Measurements from ENCODE around the gene TRAM2. TPM values are rescaled to one million over a fixed set of nuclear protein-coding genes. Genes with fewer than 3 reads are reported as not detected.

The TRAM2 gene
- total and polyA plus RNA-seq, 2 of the 13 experiments (the other 11 are each of a cell fraction or from before 2014, with no cell fraction given) = 49.1 to 72.5 TPM

GRCh38 chr6:52543729-52544601 is 32.9 kb downstream of the TRAM2 start (continued):
- peak; percentile 73 for TF ChIP-seq HOXA3 (CRISPR knock-in tag; IDR thresholded peaks at IDR 0.05)
- peak; percentile 36; the same call in 1 of the 2 replicates for TF ChIP-seq ZBTB25 (CRISPR knock-in tag; IDR thresholded peaks at IDR 0.05)
- 0 out of 2 replicates have a peak, but pooled peaks have one; percentile 23 for TF ChIP-seq ZNF33B (CRISPR knock-in tag; IDR thresholded peaks at IDR 0.05)
- TF ChIP-seq CERS6 (CRISPR knock-in tag; IDR thresholded peaks at IDR 0.05) = no peak
- TF ChIP-seq MATR3 (CRISPR knock-in tag; IDR thresholded peaks at IDR 0.05) = no peak
- peak; percentile 65; the same call in 1 of the 2 replicates for TF ChIP-seq FOSL1 (CRISPR knock-in tag; IDR thresholded peaks at IDR 0.05; ENCODE audit: borderline replicate concordance)
- peak; percentile 12; the same call in 1 of the 2 replicates for TF ChIP-seq ZMYM3 (CRISPR knock-in tag; IDR thresholded peaks at IDR 0.05)
- TF ChIP-seq ZBTB3 (CRISPR knock-in tag; IDR thresholded peaks at IDR 0.05; ENCODE audit: borderline replicate concordance, low read depth) = peak; percentile 41; the same call in 1 of the 2 replicates
- peak; percentile 74; the same call in 1 of the 2 replicates for TF ChIP-seq NKX3-1 (CRISPR knock-in tag; IDR thresholded peaks at IDR 0.05)
- TF ChIP-seq ZNF331 (CRISPR knock-in tag; IDR thresholded peaks at IDR 0.05) = 0 out of 2 replicates have a peak, but pooled peaks have one; percentile 9
- TF ChIP-seq ZNF777 (CRISPR knock-in tag; IDR thresholded peaks at IDR 0.05) = 0 out of 2 replicates have a peak, but pooled peaks have one; percentile 47
- peak; percentile 58 for TF ChIP-seq ZEB1 (IDR thresholded peaks at IDR 0.05; ENCODE audit: insufficient replicate concordance, low read depth)
- TF ChIP-seq NONO (IDR thresholded peaks at IDR 0.05) = no peak
- TF ChIP-seq NONO (CRISPR knock-in tag; conservative IDR thresholded peaks at IDR 0.05) = no peak; the same call in 1 of the 2 replicates
- TF ChIP-seq ZSCAN31 (CRISPR knock-in tag; IDR thresholded peaks at IDR 0.05; ENCODE audit: low read depth) = peak; percentile 82
- TF ChIP-seq CREBL2 (CRISPR knock-in tag; IDR thresholded peaks at IDR 0.05; ENCODE audit: borderline replicate concordance) = no peak
- no peak for TF ChIP-seq LCORL (IDR thresholded peaks at IDR 0.05)
- peak; percentile 72 for TF ChIP-seq LCORL (CRISPR knock-in tag; IDR thresholded peaks at IDR 0.05)
- peak; percentile 77; the same call in 1 of the 2 replicates for TF ChIP-seq FOXJ3 (CRISPR knock-in tag; IDR thresholded peaks at IDR 0.05; ENCODE audit: borderline replicate concordance)
- TF ChIP-seq GMEB2 (CRISPR knock-in tag; IDR thresholded peaks at IDR 0.05; ENCODE audit: low read depth) = peak; percentile 24; the same call in 1 of the 2 replicates
- peak; percentile 70; the same call in 1 of the 2 replicates for TF ChIP-seq NFIC (IDR thresholded peaks at IDR 0.05; ENCODE audit: low read length)
- TF ChIP-seq PRMT3 (CRISPR knock-in tag; IDR thresholded peaks at IDR 0.05; ENCODE audit: borderline replicate concordance, low read depth) = peak; percentile 66
- TF ChIP-seq PITX1 (CRISPR knock-in tag; IDR thresholded peaks at IDR 0.05) = peak; percentile 89
- TF ChIP-seq MXD4 (CRISPR knock-in tag; IDR thresholded peaks at IDR 0.05) = peak; percentile 60; the same call in 1 of the 2 replicates
- TF ChIP-seq KMT2B (CRISPR knock-in tag; IDR thresholded peaks at IDR 0.05) = peak; percentile 77
- peak; percentile 94 for TF ChIP-seq ISL2 (CRISPR knock-in tag; IDR thresholded peaks at IDR 0.05)
- peak; percentile 55; the same call in 1 of the 2 replicates for TF ChIP-seq ZSCAN20 (CRISPR knock-in tag; IDR thresholded peaks at IDR 0.05; ENCODE audit: borderline replicate concordance)

Measured in HepG2 (cell line).